ENCODE data around the gene CCNO.

CCNO gene

DNA sequence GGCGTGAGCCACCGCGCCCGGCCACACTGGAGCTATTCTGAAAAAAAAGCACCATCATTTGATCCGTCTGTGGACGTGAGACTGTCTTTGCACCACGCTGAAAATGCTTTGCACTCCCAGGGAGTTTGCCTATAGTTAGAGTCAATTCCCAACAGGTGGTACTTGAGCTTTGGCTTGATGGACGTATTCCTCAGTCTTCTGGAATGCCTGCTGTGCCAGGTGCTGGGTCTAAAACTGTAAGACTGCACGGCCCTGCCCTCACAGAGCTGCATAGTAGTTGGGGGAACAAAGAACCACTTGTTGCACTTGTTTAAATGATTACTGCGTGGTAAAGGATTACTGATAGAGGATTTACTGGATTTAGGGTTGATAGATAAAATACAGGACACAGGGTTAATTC lies 3.4 kb upstream of the CCNO start:
- Histone ChIP-seq H3K4me3 (ENCODE audit: low read depth, low read length) (no peak overlapping the region), H3K4me1 (ENCODE audit: control insufficient read depth, insufficient read depth, low read length) (no peaks in the 10 kb centered on the region), H3K27ac (ENCODE audit: extremely low read depth, low read depth, low read length) (no peak overlapping the region), H3K36me3 (ENCODE audit: control insufficient read depth in 2 of 2, insufficient read depth in 1 of 2, low read length in 2 of 2) (no peaks in the 10 kb centered on the region), H3K9me3 (ENCODE audit: control insufficient read depth, insufficient read depth, low read depth, low read length) (no peaks in the 10 kb centered on the region)
- ChIA-PET POLR2A (no interaction called here), CTCF (interaction anchor here (5.9 kb wide), 1 partner anchor 11 kb away, joined by 24 read pairs; no protein-coding TSS in a partner anchor)
- TF ChIP-seq SCRT1 (tag by site-specific recombination; IDR thresholded peaks at IDR 0.05; ENCODE audit: borderline replicate concordance) (peak; percentile 81), ZNF133 (tag by site-specific recombination; IDR thresholded peaks at IDR 0.05) (no peak), ZNF707 (tag by site-specific recombination; IDR thresholded peaks at IDR 0.05) (no peak), SCRT2 (tag by site-specific recombination; IDR thresholded peaks at IDR 0.05) (peak; percentile 95), TCF7L2 (IDR thresholded peaks at IDR 0.05; ENCODE audit: borderline replicate concordance, low read depth, low read length) (no peak), ZBTB8A (tag by site-specific recombination; IDR thresholded peaks at IDR 0.05) (no peak), ZIC2 (tag by site-specific recombination; IDR thresholded peaks at IDR 0.05) (peak; percentile 48), ZNF19 (tag by site-specific recombination; IDR thresholded peaks at IDR 0.05; ENCODE audit: low read depth) (no peak), ZNF768 (tag by site-specific recombination; IDR thresholded peaks at IDR 0.05) (no peak), ZNF114 (tag by site-specific recombination; IDR thresholded peaks at IDR 0.05) (no peak), ZNF843 (tag by site-specific recombination; IDR thresholded peaks at IDR 0.05) (no peak)
- TF ChIP-seq, protein P1, sequence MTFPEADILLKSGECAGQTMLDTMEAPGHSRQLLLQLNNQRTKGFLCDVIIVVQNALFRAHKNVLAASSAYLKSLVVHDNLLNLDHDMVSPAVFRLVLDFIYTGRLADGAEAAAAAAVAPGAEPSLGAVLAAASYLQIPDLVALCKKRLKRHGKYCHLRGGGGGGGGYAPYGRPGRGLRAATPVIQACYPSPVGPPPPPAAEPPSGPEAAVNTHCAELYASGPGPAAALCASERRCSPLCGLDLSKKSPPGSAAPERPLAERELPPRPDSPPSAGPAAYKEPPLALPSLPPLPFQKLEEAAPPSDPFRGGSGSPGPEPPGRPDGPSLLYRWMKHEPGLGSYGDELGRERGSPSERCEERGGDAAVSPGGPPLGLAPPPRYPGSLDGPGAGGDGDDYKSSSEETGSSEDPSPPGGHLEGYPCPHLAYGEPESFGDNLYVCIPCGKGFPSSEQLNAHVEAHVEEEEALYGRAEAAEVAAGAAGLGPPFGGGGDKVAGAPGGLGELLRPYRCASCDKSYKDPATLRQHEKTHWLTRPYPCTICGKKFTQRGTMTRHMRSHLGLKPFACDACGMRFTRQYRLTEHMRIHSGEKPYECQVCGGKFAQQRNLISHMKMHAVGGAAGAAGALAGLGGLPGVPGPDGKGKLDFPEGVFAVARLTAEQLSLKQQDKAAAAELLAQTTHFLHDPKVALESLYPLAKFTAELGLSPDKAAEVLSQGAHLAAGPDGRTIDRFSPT (tag by site-specific recombination; IDR thresholded peaks at IDR 0.05) = no peak

DNA sequence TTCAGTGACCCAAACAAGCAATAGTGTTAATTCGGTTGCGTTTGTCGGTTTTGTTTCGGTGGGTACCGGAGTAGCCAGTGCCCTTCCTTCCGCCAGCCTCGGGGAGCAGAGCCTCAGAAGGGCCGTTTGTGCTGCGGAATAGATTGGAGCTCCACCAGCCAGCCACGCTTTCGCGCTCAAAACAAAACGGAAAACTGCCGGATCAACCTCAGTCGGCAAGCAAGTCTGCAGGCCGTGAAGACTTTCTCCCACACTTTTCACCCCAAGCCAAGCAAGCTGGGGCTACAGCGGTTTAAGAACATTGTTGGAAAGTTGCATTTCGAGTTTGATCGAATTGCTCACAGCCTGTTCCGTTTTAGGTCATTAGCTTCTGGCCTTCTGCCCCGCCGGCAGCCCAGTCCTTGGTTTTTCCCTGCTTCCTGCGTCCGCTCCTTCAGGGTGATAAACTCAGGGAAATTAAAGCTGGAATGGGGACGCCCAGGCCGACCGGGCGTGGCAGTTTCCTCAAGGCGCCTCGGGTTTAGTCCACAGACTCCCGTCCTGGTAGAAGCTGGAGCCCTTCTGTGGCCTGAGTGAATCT lies 803 bp upstream of the CCNO start:
- Histone ChIP-seq H3K4me1 (ENCODE audit: control insufficient read depth, insufficient read depth, low read length) (no peaks in the 10 kb centered on the region), H3K4me3 (ENCODE audit: low read depth, low read length) (peak overlapping the region; percentile 49), H3K9me3 (ENCODE audit: control insufficient read depth, insufficient read depth, low read depth, low read length) (no peaks in the 10 kb centered on the region), H3K27ac (ENCODE audit: extremely low read depth, low read depth, low read length) (no peak overlapping the region; the same call in 1 of the 2 replicates), H3K36me3 (ENCODE audit: control insufficient read depth in 2 of 2, insufficient read depth in 1 of 2, low read length in 2 of 2) (no peaks in the 10 kb centered on the region)
- CTCF ChIA-PET = interaction anchor here (5.9 kb wide), 1 partner anchor 9 kb away, joined by 24 read pairs; no protein-coding TSS in a partner anchor
- POLR2A ChIA-PET = interaction anchor here (0.8 to 5.3 kb wide), 4 partner anchors 11 to 78 kb away, joined by 3 to 38 read pairs (median 5); partner anchors contain the start of genes DHX29 and MTREX
- no peak for TF ChIP-seq ZNF658 (tag by site-specific recombination; IDR thresholded peaks at IDR 0.05)
- TF ChIP-seq ZNF600 (tag by site-specific recombination; IDR thresholded peaks at IDR 0.05) = 0 out of 2 replicates have a peak, but pooled peaks have one; percentile 15

- no peaks in the 10 kb centered on the region for H3K9me3 ChIP-seq (ENCODE audit: control insufficient read depth, insufficient read depth, low read depth, low read length)
- H3K27ac ChIP-seq (ENCODE audit: extremely low read depth, low read depth, low read length) = peak overlapping the region; percentile 73; the same call in 1 of the 2 replicates
- CTCF ChIA-PET = interaction anchor here (0.6 to 1.6 kb wide), 5 partner anchors 29 to 1367 kb away, joined by 3 to 4 read pairs (median 4); no protein-coding TSS in a partner anchor
- H3K4me1 ChIP-seq (ENCODE audit: control insufficient read depth, insufficient read depth, low read length) = no peaks in the 10 kb centered on the region
- POLR2A ChIA-PET = interaction anchor here (0.7 to 5.3 kb wide), 4 partner anchors 56 to 344 kb away, joined by 3 to 38 read pairs (median 4); partner anchors contain the start of genes DHX29 and MTREX
- no peaks in the 10 kb centered on the region for H3K36me3 ChIP-seq (ENCODE audit: control insufficient read depth in 2 of 2, insufficient read depth in 1 of 2, low read length in 2 of 2)
- peak overlapping the region; percentile 49 for H3K4me3 ChIP-seq (ENCODE audit: low read depth, low read length)
- TF ChIP-seq ZNF16 (tag by site-specific recombination; IDR thresholded peaks at IDR 0.05; ENCODE audit: low read depth) = no peak
- TF ChIP-seq ZNF335 (tag by site-specific recombination; conservative IDR thresholded peaks at IDR 0.05) = peak; percentile 87
- TF ChIP-seq ZNF580 (tag by site-specific recombination; IDR thresholded peaks at IDR 0.05) = 0 out of 2 replicates have a peak, but pooled peaks have one; percentile 20
- peak; percentile 53 for TF ChIP-seq IKZF3 (tag by site-specific recombination; IDR thresholded peaks at IDR 0.05)
- peak; percentile 63; the same call in 1 of the 2 replicates for TF ChIP-seq ZNF600 (tag by site-specific recombination; IDR thresholded peaks at IDR 0.05)
- no peak for TF ChIP-seq ZBTB6 (tag by site-specific recombination; IDR thresholded peaks at IDR 0.05)
- peak; percentile 67 for TF ChIP-seq PRDM10 (tag by site-specific recombination; IDR thresholded peaks at IDR 0.05)
- peak; percentile 15; the same call in 1 of the 2 replicates for TF ChIP-seq ZEB2 (tag by site-specific recombination; IDR thresholded peaks at IDR 0.05)
- TF ChIP-seq SP3 (tag by site-specific recombination; IDR thresholded peaks at IDR 0.05) = 0 out of 2 replicates have a peak, but pooled peaks have one; percentile 53
Observed at GRCh38 chr5:55232271-55232984, 980 bp downstream of the CCNO start.

Measured in HEK293 (cell line).